Activated CD8-positive, alpha-beta memory T cell treated with anti-CD3 and anti-CD28 coated beads, Interleukin-2, amount 50 U/mL, for 24 hours (primary cell): ENCODE results near the gene GINS3.

Source experiments
- DNase-seq: peaks from one replicate; pipeline ENCODE4 v3.0.0-alpha.2; 2020; ENCODE audit errors: extremely low read depth

Gene GINS3

GRCh38 chr16:58392215-58393137 is at the start of gene GINS3:
GINS3 (plus strand) TSS chr16:58392471; CDS start chr16:58392602, 131 bp downstream.
- DNase-seq = peak; percentile 72

- no peak for DNase-seq
Observed at GRCh38 chr16:58343562-58343961, 48.7 kb upstream of the GINS3 start.

GRCh38 chr16:58345574-58346354 is 46.5 kb upstream of the GINS3 start:
- DNase-seq = no peak

- DNase-seq = no peak
Observed at GRCh38 chr16:58346831-58347371, 45.4 kb upstream of the GINS3 start.

GRCh38 chr16:58348986-58349385 is 43.3 kb upstream of the GINS3 start:
- no peak for DNase-seq

GRCh38 chr16:58352690-58353089 is 39.6 kb upstream of the GINS3 start:
- DNase-seq = no peak

- DNase-seq = no peak
Observed at GRCh38 chr16:58360041-58360634, 32.1 kb upstream of the GINS3 start.

GRCh38 chr16:58361726-58362125 is 30.5 kb upstream of the GINS3 start:
- no peak for DNase-seq

GRCh38 chr16:58363746-58364393 is 28.4 kb upstream of the GINS3 start:
- no peak for DNase-seq

- no peak for DNase-seq
Observed at GRCh38 chr16:58365623-58366022, 26.6 kb upstream of the GINS3 start.

- no peak for DNase-seq
Observed at GRCh38 chr16:58366247-58367031, 25.8 kb upstream of the GINS3 start.

GRCh38 chr16:58367252-58367651 is 25.0 kb upstream of the GINS3 start:
- DNase-seq = no peak

- DNase-seq = no peak
Observed at GRCh38 chr16:58371841-58372240, 20.4 kb upstream of the GINS3 start.

- DNase-seq = no peak
Observed at GRCh38 chr16:58375386-58375785, 16.9 kb upstream of the GINS3 start.

GRCh38 chr16:58377932-58378331 is 14.3 kb upstream of the GINS3 start:
- no peak for DNase-seq

GRCh38 chr16:58378401-58378800 is 13.9 kb upstream of the GINS3 start:
- DNase-seq = no peak

- no peak for DNase-seq
Observed at GRCh38 chr16:58379736-58380135, 12.5 kb upstream of the GINS3 start.

GRCh38 chr16:58381661-58382060 is 10.6 kb upstream of the GINS3 start:
- no peak for DNase-seq

GRCh38 chr16:58384437-58385055 is 7.7 kb upstream of the GINS3 start:
- DNase-seq = no peak

GRCh38 chr16:58385218-58385773 is 7.0 kb upstream of the GINS3 start:
- no peak for DNase-seq
